PC-3 (cell line): ENCODE data around the gene ZNF512B. TPM values are rescaled to one million over a fixed set of nuclear protein-coding genes. Genes with fewer than 3 reads are reported as not detected.
"Not testable (repeated sequence)": the region's sequence is repeated elsewhere in the genome, so short reads cannot be mapped to it uniquely, and the experiment has no call there.

ENCODE experiments used
- ATAC-seq: fragments of 200-7000 bp; cut with Tn5 transposase; 2 replicates; pipeline ENCODE4 v1.9.1; 2020; ENCODE audit warnings: mild to moderate bottlenecking, moderate library complexity
- BruUV-seq: library from RNA; stranded (reverse); fragments of 400-500 nt; replicated peaks from 2 replicates; lab custom pipeline; 2021; lab: Mats Ljungman, UMichigan
- CTCF ChIA-PET: fragments of 300-600 bp; sonication (Branson Sonifier 250); formaldehyde crosslinking; loops from one replicate; lab custom pipeline; 2022; ENCODE audit warnings: antibody characterized with exemption; lab: Charles Lee
- POLR2A ChIA-PET: fragments of 300-600 bp; sonication (Branson Sonifier 250); formaldehyde crosslinking; loops from one replicate; lab custom pipeline; 2022; ENCODE audit warnings: antibody characterized with exemption; ENCODE audit not compliant: unreplicated experiment; lab: Charles Lee
- DNase-seq: peaks from one replicate; pipeline ENCODE4 v3.0.0-alpha.2; 2015
- H2AFZ ChIP-seq: fragments of 300-600 bp; sonication (generic); 2 replicates; pipeline ENCODE4 v1.6.0; 2016; ENCODE audit warnings: antibody characterized with exemption, low read length
- H3F3A ChIP-seq: fragments of 300-600 bp; sonication (generic); one replicate; pipeline ENCODE4 v1.6.0; 2017; ENCODE audit warnings: antibody characterized with exemption, low read length, control low read depth, mild to moderate bottlenecking; ENCODE audit not compliant: unreplicated experiment
- H3K27ac ChIP-seq: fragments of 300-600 bp; sonication (generic); 2 replicates; pipeline ENCODE4 v1.5.1; 2016; ENCODE audit warnings: mild to moderate bottlenecking, low read length
- H3K27me3 ChIP-seq: fragments of 300-600 bp; sonication (generic); 2 replicates; pipeline ENCODE4 v1.6.1; 2016; ENCODE audit warnings: low read length, mixed read lengths
- H3K36me3 ChIP-seq: fragments of 300-600 bp; sonication (generic); 2 replicates; pipeline ENCODE4 v1.6.1; 2016; ENCODE audit warnings: low read depth, mixed run types, low read length, mixed read lengths
- H3K4me1 ChIP-seq: fragments of 300-600 bp; sonication (generic); 2 replicates; pipeline ENCODE4 v1.5.1; 2016; ENCODE audit warnings: low read length; ENCODE audit not compliant: insufficient read depth
- H3K4me2 ChIP-seq: fragments of 300-600 bp; sonication (generic); 2 replicates; pipeline ENCODE4 v1.6.0; 2016; ENCODE audit warnings: low read length
- H3K4me3 ChIP-seq: fragments of 300-600 bp; sonication (generic); 2 replicates; pipeline ENCODE4 v1.5.1; 2016; ENCODE audit warnings: mild to moderate bottlenecking, low read length, mixed read lengths
- H3K79me2 ChIP-seq: fragments of 300-600 bp; sonication (generic); 2 replicates; pipeline ENCODE4 v1.6.1; 2017; ENCODE audit warnings: low read length, mixed read lengths
- H3K9ac ChIP-seq: fragments of 300-600 bp; sonication (generic); 2 replicates; pipeline ENCODE4 v1.6.0; 2016; ENCODE audit warnings: mild to moderate bottlenecking, low read length
- H3K9me2 ChIP-seq: fragments of 300-600 bp; sonication (generic); replicated peaks from 2 replicates; pipeline ENCODE4 v1.6.1; 2016; ENCODE audit warnings: mixed run types, low read length, mixed read lengths
- H3K9me3 ChIP-seq: fragments of 300-600 bp; sonication (generic); 2 replicates; pipeline ENCODE4 v1.6.1; 2016; ENCODE audit warnings: low read length, mixed read lengths
- H4K20me1 ChIP-seq: fragments of 300-600 bp; sonication (generic); 2 replicates; pipeline ENCODE4 v1.6.1; 2016; ENCODE audit warnings: low read length, mixed read lengths
- CTCF ChIP-seq: fragments of 300-600 bp; sonication (generic); conservative IDR thresholded peaks from 2 replicates; pipeline ENCODE4 v1.5.1; 2017; ENCODE audit warnings: antibody characterized with exemption, low read depth, mild to moderate bottlenecking, low read length
- EZH2 ChIP-seq: fragments of 300-600 bp; sonication (generic); IDR thresholded peaks from one replicate; pipeline ENCODE4 v1.6.1; 2017; ENCODE audit warnings: antibody characterized with exemption, mild to moderate bottlenecking, low read length; ENCODE audit not compliant: unreplicated experiment
- EZH2phosphoT487 ChIP-seq: fragments of 300-600 bp; sonication (generic); IDR thresholded peaks from 2 replicates; pipeline ENCODE4 v1.6.1; 2018; ENCODE audit warnings: mild to moderate bottlenecking, antibody characterized with exemption, low read length, borderline replicate concordance
- intact Hi-C: fragments of 100-400 bp; cut with micrococcal nuclease; formaldehyde crosslinking; loops from 2 replicates; pipeline ENCODE4 v1.9.0; 2023
- total RNA-seq: library from RNA; depleted of rRNA; stranded (reverse); fragments of >200 nt; gene quantifications from 2 replicates; pipeline ENCODE4 v1.2.3, GENCODE V29; 2014

ZNF512B gene
- total RNA-seq, 1 experiment from 2014 or later, result 18.0 TPM

- Histone ChIP-seq H3F3A (no peaks in the 10 kb centered on the region), H3K4me3 (no peak overlapping the region), H3K9ac (no peak overlapping the region), H3K27me3 (no peaks in the 10 kb centered on the region), H4K20me1 (no peaks in the 10 kb centered on the region), H2AFZ (no peak overlapping the region), H3K9me3 (no peaks in the 10 kb centered on the region), H3K79me2 (no peaks in the 10 kb centered on the region), H3K27ac (no peak overlapping the region), H3K4me2 (no peak overlapping the region), H3K36me3 (peaks cover 5% of the 10 kb centered on the region; the same call in 1 of the 2 replicates), H3K9me2 (no peaks in the 10 kb centered on the region), H3K4me1 (peaks cover 11% of the 10 kb centered on the region)
- DNase-seq (no peak), ATAC-seq (no peak)
- intact Hi-C loops, result no loop called here
- BruUV-seq, result no TSS peak
- TF ChIP-seq CTCF (no peak), EZH2 (no peak), EZH2phosphoT487 (no peak)
- CTCF ChIA-PET, result no interaction called here
- POLR2A ChIA-PET, result no interaction called here
These were observed 7.9 kb downstream of the ZNF512B start for GRCh38 chr20:63961664-63962425.

- CTCF ChIA-PET, POLR2A ChIA-PET, H3K27ac ChIP-seq, H4K20me1 ChIP-seq, H3K27me3 ChIP-seq, H3F3A ChIP-seq, intact Hi-C loops, H3K9ac ChIP-seq, H3K36me3 ChIP-seq, H3K4me3 ChIP-seq, H3K9me3 ChIP-seq, H3K4me2 ChIP-seq, H3K79me2 ChIP-seq, BruUV-seq, H2AFZ ChIP-seq, DNase-seq, H3K9me2 ChIP-seq, ATAC-seq: not testable (repeated sequence)
- peaks cover 15% of the 10 kb centered on the region for H3K4me1 ChIP-seq
These were observed 8.8 kb downstream of the ZNF512B start for GRCh38 chr20:63960654-63961621.

- no peak overlapping the region for H3K4me3 ChIP-seq
- POLR2A ChIA-PET, result no interaction called here
- intact Hi-C loops, result loop anchor here (5.0 kb wide), 1 partner anchor 422 kb away; the partner anchor contains the start of gene PTK6
These were observed 10.0 kb downstream of the ZNF512B start for GRCh38 chr20:63959699-63960075.

More at GRCh38 chr20:63959699-63960075, 10.0 kb downstream of the ZNF512B start:
- TF ChIP-seq CTCF, result no peak
- no peak for TF ChIP-seq EZH2phosphoT487
- TF ChIP-seq EZH2, result no peak
- H3K36me3 ChIP-seq, result peaks cover 5% of the 10 kb centered on the region; the same call in 1 of the 2 replicates
- no peak for ATAC-seq
- H2AFZ ChIP-seq, result no peak overlapping the region
- H3K27me3 ChIP-seq, result no peaks in the 10 kb centered on the region
- H3K9ac ChIP-seq, result no peak overlapping the region
- H4K20me1 ChIP-seq, result peaks cover 7% of the 10 kb centered on the region; the same call in 1 of the 2 replicates
- peaks cover 22% of the 10 kb centered on the region for H3K4me1 ChIP-seq
- no peak overlapping the region for H3K27ac ChIP-seq
- no peaks in the 10 kb centered on the region for H3F3A ChIP-seq
- H3K9me2 ChIP-seq, result no peaks in the 10 kb centered on the region
- no peak for DNase-seq
- no peaks in the 10 kb centered on the region for H3K9me3 ChIP-seq
- no peak overlapping the region for H3K4me2 ChIP-seq
- H3K79me2 ChIP-seq, result peaks cover 15% of the 10 kb centered on the region
- BruUV-seq, result no TSS peak
- CTCF ChIA-PET, result no interaction called here
